HUES6 (cell line): ENCODE measurements around the gene SLC25A42.
"Not testable (repeated sequence)": the region's sequence is repeated elsewhere in the genome, so short reads cannot be mapped to it uniquely, and the experiment has no call there.

Experiments
- H3K27ac ChIP-seq: 2 replicates; pipeline ENCODE4 v1.7.0; 2013; ENCODE audit warnings: low read depth, mild to moderate bottlenecking, low read length, inconsistent platforms
- H3K27me3 ChIP-seq: 2 replicates; pipeline ENCODE4 v1.6.1; 2013; ENCODE audit warnings: low read length; ENCODE audit not compliant: control insufficient read depth, insufficient read depth
- H3K36me3 ChIP-seq: 2 replicates; pipeline ENCODE4 v1.6.1; 2013; ENCODE audit warnings: low read length; ENCODE audit not compliant: control insufficient read depth, insufficient read depth
- H3K4me1 ChIP-seq: 2 replicates; pipeline ENCODE4 v1.6.1; 2013; ENCODE audit warnings: low read length; ENCODE audit not compliant: control insufficient read depth, insufficient read depth
- H3K4me3 ChIP-seq: 2 replicates; pipeline ENCODE4 v1.5.1; 2013; ENCODE audit warnings: low read depth, low read length
- H3K9ac ChIP-seq: one replicate; pipeline ENCODE4 v1.6.1; 2013; ENCODE audit warnings: mild to moderate bottlenecking, low read length
- H3K9me3 ChIP-seq: 2 replicates; pipeline ENCODE4 v1.6.1; 2013; ENCODE audit warnings: low read depth, low read length; ENCODE audit not compliant: control insufficient read depth, insufficient read depth

The SLC25A42 gene

DNA sequence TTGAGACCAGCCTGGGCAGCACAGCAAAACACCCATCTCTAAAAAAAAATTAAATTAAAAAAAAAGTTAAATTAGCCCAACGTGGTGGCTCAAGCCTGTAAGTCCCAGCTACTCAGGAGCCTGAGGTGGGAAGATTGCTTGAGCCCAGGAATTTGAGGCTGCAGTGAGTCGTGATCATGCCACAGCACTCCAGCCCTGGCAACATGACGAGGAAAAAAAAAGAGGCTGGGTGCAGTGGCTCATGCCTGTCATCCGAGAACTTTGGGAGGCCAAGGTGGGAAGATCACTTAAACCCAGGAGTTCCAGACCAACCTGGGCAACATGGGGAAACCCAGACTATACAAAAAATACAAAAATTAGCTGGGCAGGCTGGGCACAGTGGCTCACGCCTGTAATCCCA is 76.7 kb downstream of the SLC25A42 start:
- Histone ChIP-seq H3K27me3 (peaks cover 4% of the 10 kb centered on the region; the same call in 1 of the 2 replicates), H3K9me3 (no peaks in the 10 kb centered on the region), H3K4me3 (no peak overlapping the region), H3K9ac (no peak overlapping the region), H3K4me1 (no peaks in the 10 kb centered on the region; the same call in 1 of the 2 replicates), H3K27ac (no peak overlapping the region), H3K36me3 (no peaks in the 10 kb centered on the region)

DNA sequence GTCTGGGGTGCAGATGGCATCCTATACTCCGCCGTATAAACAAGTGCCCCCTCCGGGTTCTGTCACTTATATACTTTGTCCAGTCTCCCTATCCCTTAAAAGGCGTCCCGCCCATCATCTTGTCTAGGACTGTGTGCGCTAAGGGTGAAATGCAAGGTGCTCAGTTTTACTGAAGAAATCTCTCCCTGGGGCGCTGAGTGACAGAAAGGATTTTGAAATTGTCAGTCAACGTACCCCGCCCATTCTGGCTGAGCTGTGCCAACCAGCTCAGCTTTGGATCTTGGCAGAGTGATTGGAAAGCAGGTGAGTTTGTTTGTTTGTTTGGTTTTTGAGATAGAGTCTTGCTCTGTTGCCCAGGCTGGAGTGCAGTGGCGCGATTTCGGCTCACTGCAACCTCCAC is 78.6 kb downstream of the SLC25A42 start:
- no peak overlapping the region for H3K27ac ChIP-seq
- H3K9ac ChIP-seq, result no peak overlapping the region
- peaks cover 4% of the 10 kb centered on the region; the same call in 1 of the 2 replicates for H3K27me3 ChIP-seq
- no peaks in the 10 kb centered on the region; the same call in 1 of the 2 replicates for H3K4me1 ChIP-seq
- no peaks in the 10 kb centered on the region for H3K9me3 ChIP-seq
- H3K4me3 ChIP-seq, result no peak overlapping the region
- no peaks in the 10 kb centered on the region for H3K36me3 ChIP-seq

DNA sequence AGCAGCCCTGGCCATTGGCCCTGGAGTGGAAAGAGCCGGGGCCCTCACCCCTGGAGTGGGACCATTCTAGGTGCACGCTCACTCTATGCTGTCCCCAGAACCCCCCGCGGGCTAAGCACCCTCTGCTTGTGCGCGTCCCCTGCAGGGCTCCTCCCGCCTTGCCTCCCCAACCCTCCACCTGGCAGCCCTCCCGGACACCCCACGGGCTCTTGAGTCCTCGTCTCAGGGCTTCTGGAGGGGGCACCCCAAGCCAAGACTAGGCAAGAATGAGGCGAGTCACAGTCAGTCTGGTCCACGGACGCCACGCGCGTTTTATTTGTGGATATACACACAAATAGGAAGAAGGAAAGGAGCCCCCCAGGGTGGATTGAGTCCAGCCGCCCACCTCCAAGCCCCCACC is 81.5 kb downstream of the SLC25A42 start:
- no peaks in the 10 kb centered on the region; the same call in 1 of the 2 replicates for H3K27me3 ChIP-seq
- H3K27ac ChIP-seq, result no peak overlapping the region
- peaks cover 5% of the 10 kb centered on the region; the same call in 1 of the 2 replicates for H3K36me3 ChIP-seq
- H3K4me1 ChIP-seq, result no peaks in the 10 kb centered on the region
- H3K9me3 ChIP-seq, result no peaks in the 10 kb centered on the region
- no peak overlapping the region for H3K4me3 ChIP-seq
- no peak overlapping the region for H3K9ac ChIP-seq

DNA sequence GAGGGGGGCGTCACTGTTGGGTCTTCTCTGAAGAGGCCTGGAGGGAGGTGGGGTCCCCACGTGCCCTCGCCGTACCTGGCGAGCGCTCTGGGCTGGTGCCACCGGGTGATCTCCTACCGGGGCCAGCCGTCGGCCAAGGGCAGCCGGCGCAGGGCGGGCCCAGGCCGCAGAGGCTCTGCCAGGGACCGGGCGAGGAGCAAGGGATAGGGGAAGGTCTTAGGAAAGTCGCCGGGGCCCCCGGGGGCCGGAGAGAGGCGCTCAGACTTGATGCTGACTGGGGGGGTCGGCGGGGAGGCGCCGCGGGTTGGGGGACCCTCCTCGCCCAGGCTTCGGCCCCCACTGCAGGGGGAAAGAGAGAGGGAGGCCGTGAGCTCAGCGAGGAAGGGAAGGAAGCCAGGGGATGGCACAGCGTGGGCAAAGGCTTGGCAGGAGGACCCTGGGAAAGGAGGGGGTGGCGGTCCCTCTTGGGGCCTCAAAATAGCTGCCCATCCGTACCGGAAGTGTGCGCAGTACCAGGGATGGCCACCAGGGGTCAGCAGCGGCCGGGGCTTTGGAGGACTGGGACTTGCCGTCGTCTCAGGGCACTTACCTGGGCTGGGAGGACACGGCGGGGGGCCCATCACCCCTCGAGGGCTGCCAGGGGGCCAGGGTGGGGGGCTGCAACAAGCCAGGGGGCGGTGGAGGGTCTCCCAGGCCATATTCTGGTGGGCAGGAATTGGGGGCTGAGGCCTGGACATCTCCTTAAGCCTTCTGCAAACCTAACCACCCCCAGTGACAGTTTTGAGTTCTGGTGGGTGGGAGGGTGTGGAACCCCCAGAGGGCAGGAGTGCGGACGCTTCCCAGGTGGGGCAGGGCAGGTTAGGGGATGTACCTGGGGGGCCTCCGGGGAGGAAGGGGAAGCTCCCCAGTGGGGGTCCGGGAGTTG is 82.2 kb downstream of the SLC25A42 start:
- H3K27me3 ChIP-seq, result no peaks in the 10 kb centered on the region; the same call in 1 of the 2 replicates
- no peak overlapping the region for H3K27ac ChIP-seq

DNA sequence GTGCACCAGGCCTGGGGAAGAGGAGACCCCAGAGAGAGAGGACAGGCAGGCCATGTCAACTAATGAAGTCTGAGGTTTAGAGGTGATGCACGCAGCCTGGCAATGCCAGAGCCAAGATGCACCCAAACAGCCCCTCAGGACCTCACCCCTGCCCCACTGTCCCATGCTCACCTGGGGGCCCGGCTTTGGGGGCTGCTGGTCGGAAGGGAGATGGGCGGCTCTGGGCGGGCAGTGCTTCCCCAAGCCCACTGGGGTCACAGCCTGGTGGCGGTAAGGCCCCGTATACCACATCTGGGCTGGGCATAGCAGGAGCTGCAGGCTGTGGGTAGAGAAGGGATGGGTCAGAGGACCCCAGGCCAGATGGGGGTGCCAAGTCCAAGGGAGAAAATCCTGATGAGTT is 83.1 kb downstream of the SLC25A42 start:
- H3K36me3 ChIP-seq, result peaks cover 5% of the 10 kb centered on the region; the same call in 1 of the 2 replicates
- no peak overlapping the region for H3K27ac ChIP-seq
- no peaks in the 10 kb centered on the region for H3K4me1 ChIP-seq
- no peaks in the 10 kb centered on the region; the same call in 1 of the 2 replicates for H3K27me3 ChIP-seq
- no peak overlapping the region for H3K4me3 ChIP-seq
- no peaks in the 10 kb centered on the region for H3K9me3 ChIP-seq
- H3K9ac ChIP-seq, result no peak overlapping the region

More for the DNA sequence above, 82.2 kb downstream of the SLC25A42 start:
- peaks cover 5% of the 10 kb centered on the region; the same call in 1 of the 2 replicates for H3K36me3 ChIP-seq
- H3K4me3 ChIP-seq, result no peak overlapping the region
- H3K9ac ChIP-seq, result no peak overlapping the region
- H3K4me1 ChIP-seq, result no peaks in the 10 kb centered on the region
- no peaks in the 10 kb centered on the region for H3K9me3 ChIP-seq

DNA sequence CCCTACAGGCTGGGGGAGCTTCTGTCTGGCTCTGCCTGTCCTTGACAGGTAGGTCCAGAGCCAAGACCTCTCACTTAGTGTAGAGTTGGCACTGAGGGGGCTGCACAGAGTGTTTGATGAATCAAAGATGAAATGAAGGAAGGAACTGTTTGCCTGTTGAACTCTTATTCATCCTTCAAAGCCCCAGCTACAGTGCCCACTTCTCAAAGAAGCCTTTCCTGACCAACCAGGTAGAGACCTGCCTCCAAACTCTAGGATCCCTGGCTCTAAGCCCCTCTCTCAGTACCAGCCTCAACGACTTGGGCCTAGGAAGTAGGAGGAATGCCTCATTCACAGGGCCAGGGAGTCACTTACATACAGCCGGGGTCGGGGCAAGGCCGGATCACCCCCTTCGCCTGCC is 83.5 kb downstream of the SLC25A42 start:
- Histone ChIP-seq H3K9ac (no peak overlapping the region), H3K9me3 (no peaks in the 10 kb centered on the region), H3K4me3 (no peak overlapping the region), H3K4me1 (no peaks in the 10 kb centered on the region), H3K36me3 (peaks cover 5% of the 10 kb centered on the region; the same call in 1 of the 2 replicates), H3K27ac (no peak overlapping the region), H3K27me3 (no peaks in the 10 kb centered on the region)

DNA sequence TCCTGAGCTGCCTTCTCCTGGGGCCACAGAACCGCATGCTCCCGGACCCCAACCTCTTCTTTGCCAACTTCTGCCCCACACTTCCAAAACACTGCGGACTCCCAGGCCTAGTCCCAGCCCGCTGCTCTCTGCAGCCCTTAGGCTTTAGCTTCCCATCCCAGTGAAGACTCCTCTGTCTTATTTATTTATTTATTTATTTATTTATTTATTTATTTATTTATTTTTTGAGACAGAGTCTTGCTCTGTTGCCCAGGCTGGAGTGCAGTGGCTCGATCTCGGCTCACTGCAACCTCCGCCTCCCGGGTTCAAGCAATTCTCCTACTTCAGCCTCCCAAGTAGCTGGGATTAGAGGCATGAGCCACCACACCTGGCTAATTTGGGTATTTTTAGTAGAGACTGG is 84.7 kb downstream of the SLC25A42 start:
- H3K9ac ChIP-seq, H3K36me3 ChIP-seq, H3K27ac ChIP-seq, H3K9me3 ChIP-seq, H3K27me3 ChIP-seq, H3K4me3 ChIP-seq, H3K4me1 ChIP-seq: not testable (repeated sequence)

DNA sequence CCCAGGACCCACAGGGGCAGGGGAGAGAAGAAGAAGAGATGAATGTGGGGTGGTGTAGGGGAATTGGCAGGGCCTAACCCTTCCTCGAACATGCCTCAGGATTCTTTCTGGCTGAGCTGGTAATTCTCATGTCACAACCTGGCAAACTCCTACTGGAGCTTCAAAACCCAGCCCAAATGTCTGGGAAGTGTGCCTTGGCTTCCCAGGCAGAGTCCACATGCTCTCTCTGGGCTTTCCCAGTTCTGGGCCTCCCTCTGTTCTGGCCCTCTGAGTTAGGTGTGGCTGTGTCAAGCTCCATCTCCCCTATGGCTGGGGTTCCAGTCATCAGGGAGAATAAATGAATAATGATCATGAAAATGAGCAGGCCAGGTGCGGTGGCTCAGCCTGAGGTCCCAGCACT is 85.6 kb downstream of the SLC25A42 start:
- H3K27me3 ChIP-seq, result no peaks in the 10 kb centered on the region
- H3K4me1 ChIP-seq, result no peaks in the 10 kb centered on the region
- no peak overlapping the region for H3K27ac ChIP-seq
- H3K36me3 ChIP-seq, result peaks cover 5% of the 10 kb centered on the region; the same call in 1 of the 2 replicates
- H3K4me3 ChIP-seq, result no peak overlapping the region
- no peaks in the 10 kb centered on the region for H3K9me3 ChIP-seq
- no peak overlapping the region for H3K9ac ChIP-seq

DNA sequence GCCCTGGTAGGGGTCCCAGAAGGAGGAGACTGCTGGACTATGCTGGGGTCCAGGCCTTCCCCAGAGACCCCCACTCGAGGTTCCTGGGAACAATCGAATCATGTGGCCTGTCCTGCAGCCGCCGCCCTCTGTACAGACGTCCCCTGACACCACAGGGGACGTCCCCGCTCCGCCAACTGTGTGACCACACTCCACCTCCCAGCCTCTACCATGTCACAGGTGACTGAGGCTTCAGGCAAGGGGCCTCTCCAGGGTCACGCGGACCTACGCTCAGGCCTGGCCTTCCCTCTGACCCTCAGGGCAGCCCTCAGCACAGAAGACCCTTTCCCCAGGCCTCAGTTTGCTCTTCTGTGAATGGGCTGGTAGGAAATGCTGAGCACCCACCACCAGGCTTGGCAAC is 87.6 kb downstream of the SLC25A42 start:
- no peaks in the 10 kb centered on the region for H3K27me3 ChIP-seq
- peaks cover 5% of the 10 kb centered on the region; the same call in 1 of the 2 replicates for H3K36me3 ChIP-seq
- H3K4me3 ChIP-seq, result no peak overlapping the region
- no peaks in the 10 kb centered on the region for H3K9me3 ChIP-seq
- H3K9ac ChIP-seq, result no peak overlapping the region
- no peak overlapping the region for H3K27ac ChIP-seq
- H3K4me1 ChIP-seq, result no peaks in the 10 kb centered on the region

DNA sequence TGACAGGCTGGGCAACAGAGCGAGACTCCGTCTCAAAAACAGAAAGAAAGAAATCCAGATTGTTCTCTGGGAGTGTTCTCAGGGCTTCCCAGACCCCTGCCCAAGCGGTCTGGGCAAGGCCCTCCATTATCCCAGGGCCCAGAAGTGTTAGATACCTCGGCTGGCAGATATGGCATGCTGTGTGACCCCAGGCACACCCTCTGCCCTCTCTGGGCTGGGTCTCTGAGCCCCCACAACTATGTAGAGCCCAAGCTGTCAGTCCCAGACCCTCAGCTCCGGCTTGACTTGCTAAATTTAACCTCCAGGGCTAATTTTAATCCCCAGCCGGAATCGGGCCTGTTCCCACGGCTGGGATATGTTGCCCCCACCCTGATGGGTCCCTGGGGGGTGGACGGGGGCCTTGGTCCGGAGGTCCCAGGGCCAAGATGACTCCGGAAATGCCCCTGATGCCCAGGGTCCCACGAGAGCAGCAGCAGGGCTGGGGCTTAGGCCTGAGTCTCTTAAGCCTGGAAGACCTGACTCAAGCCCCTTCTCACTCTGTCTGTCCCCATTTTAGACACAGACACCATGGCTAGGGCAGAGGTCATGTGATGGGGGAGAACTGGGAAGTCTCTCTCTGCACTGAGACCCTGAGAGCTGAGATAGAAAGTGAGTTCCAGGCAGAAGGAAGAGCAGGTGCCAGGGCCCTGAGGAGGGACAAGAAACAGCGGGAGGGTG is 89.0 kb downstream of the SLC25A42 start:
- peaks cover 5% of the 10 kb centered on the region; the same call in 1 of the 2 replicates for H3K36me3 ChIP-seq
- no peaks in the 10 kb centered on the region for H3K4me1 ChIP-seq
- no peaks in the 10 kb centered on the region for H3K9me3 ChIP-seq
- H3K27ac ChIP-seq, result no peak overlapping the region
- no peak overlapping the region for H3K9ac ChIP-seq
- H3K27me3 ChIP-seq, result no peaks in the 10 kb centered on the region
- H3K4me3 ChIP-seq, result no peak overlapping the region
